SK-N-SH (cell line): ENCODE results near the gene KCNAB3. TPM values are rescaled to one million over a fixed set of nuclear protein-coding genes. Genes with fewer than 3 reads are reported as not detected.

ENCODE experiments used
- CTCF ChIA-PET: fragments of 300-600, 350-600 bp; formaldehyde crosslinking; extraction: SDS; loops from one replicate; lab custom pipeline; 2021; lab: Yijun Ruan, JAX
- POLR2A ChIA-PET: fragments of 350-600 bp; sonication (Branson Sonifier 250); formaldehyde crosslinking; extraction: SDS; loops from one replicate; lab custom pipeline; 2020; ENCODE audit warnings: antibody characterized with exemption, inconsistent platforms; lab: Yijun Ruan, JAX
- DNase-seq: peaks from one replicate; pipeline ENCODE4 v3.0.0; 2012
- H2AFZ ChIP-seq: fragments of 200-600 bp; sonication (generic); 2 replicates; pipeline ENCODE4 v1.8.1; 2016; ENCODE audit warnings: antibody characterized with exemption, mild to moderate bottlenecking, low read depth
- H3F3A ChIP-seq: fragments of 200-600 bp; sonication (generic); replicated peaks from 2 replicates; pipeline ENCODE3; 2016; ENCODE audit warnings: antibody characterized with exemption, mild to moderate bottlenecking; ENCODE audit not compliant: insufficient read depth
- H3K27ac ChIP-seq, 2 experiments: fragments of 200-500 bp in 1 of 2; fragments of 200-600 bp in 1 of 2; sonication (Bioruptor generic) in 1 of 2; sonication (generic), shearing (Covaris generic) in 1 of 2; 2 replicates each; pipeline versions ENCODE4 v1.5.1 to v1.6.1; 2014 to 2016; ENCODE audit warnings: low read depth in 2 of 2, inconsistent platforms in 1 of 2, low read length in 1 of 2, mild to moderate bottlenecking in 1 of 2, mixed read lengths in 1 of 2
- H3K27me3 ChIP-seq: fragments of 200-600 bp; sonication (generic), shearing (Covaris generic); 2 replicates; pipeline ENCODE4 v1.6.1; 2016; ENCODE audit warnings: mixed run types; ENCODE audit not compliant: insufficient read depth
- H3K36me3 ChIP-seq, 2 experiments: fragments of 200-500 bp in 1 of 2; fragments of 200-600 bp in 1 of 2; sonication (Bioruptor generic) in 1 of 2; sonication (generic) in 1 of 2; replicated peaks in 1 of 2; 2 replicates each; pipeline versions ENCODE3 to v1.5.1; 2014 to 2016; ENCODE audit warnings: low read length in 1 of 2, mild to moderate bottlenecking in 1 of 2; ENCODE audit not compliant: insufficient read depth in 2 of 2, control insufficient read depth in 1 of 2
- H3K4me1 ChIP-seq, 2 experiments: fragments of 200-500 bp in 1 of 2; fragments of 200-600 bp in 1 of 2; sonication (Bioruptor generic) in 1 of 2; sonication (generic), shearing (Covaris generic) in 1 of 2; 2 replicates each; pipeline versions ENCODE4 v1.5.1 to v1.6.1; 2014 to 2016; ENCODE audit warnings: low read depth in 1 of 2, low read length in 1 of 2, mixed run types in 1 of 2; ENCODE audit not compliant: insufficient read depth in 2 of 2, control insufficient read depth in 1 of 2
- H3K4me2 ChIP-seq: fragments of 200-600 bp; sonication (generic), shearing (Covaris generic); 2 replicates; pipeline ENCODE4 v1.6.1; 2017; ENCODE audit warnings: mixed run types
- H3K4me3 ChIP-seq, 2 experiments: fragments of 200-500 bp in 1 of 2; fragments of 200-600 bp in 1 of 2; sonication (Bioruptor generic) in 1 of 2; sonication (generic), shearing (Covaris generic) in 1 of 2; 2 replicates each; pipeline versions ENCODE4 v1.5.1 to v1.8.1; 2014 to 2016; ENCODE audit warnings: low read depth in 2 of 2, inconsistent platforms in 1 of 2, low read length in 1 of 2, mild to moderate bottlenecking in 1 of 2, mixed read lengths in 1 of 2, moderate library complexity in 1 of 2
- H3K79me2 ChIP-seq: fragments of 200-600 bp; sonication (generic); 2 replicates; pipeline ENCODE4 v1.8.1; 2017; ENCODE audit warnings: mild to moderate bottlenecking; ENCODE audit not compliant: insufficient read depth
- H3K9ac ChIP-seq: fragments of 200-600 bp; sonication (generic); 2 replicates; pipeline ENCODE4 v1.6.1; 2017; ENCODE audit warnings: mixed run types
- H3K9me2 ChIP-seq: fragments of 200-600 bp; sonication (generic); 2 replicates; pipeline ENCODE4 v1.6.1; 2017; ENCODE audit warnings: mixed run types
- H3K9me3 ChIP-seq: fragments of 200-600 bp; sonication (generic); 2 replicates; pipeline ENCODE4 v1.6.1; 2017; ENCODE audit warnings: mixed run types, mild to moderate bottlenecking, moderate library complexity
- H4K20me1 ChIP-seq: fragments of 200-600 bp; sonication (generic); 2 replicates; pipeline ENCODE4 v1.6.1; 2017; ENCODE audit warnings: mild to moderate bottlenecking, mixed run types; ENCODE audit not compliant: insufficient read depth
- CHD2 ChIP-seq: fragments of 150-350 bp; IDR thresholded peaks from 2 replicates; pipeline ENCODE4 v1.6.1; 2018; ENCODE audit warnings: low read length; ENCODE audit not compliant: partially characterized antibody
- EZH2phosphoT487 ChIP-seq: fragments of 200-600 bp; sonication (generic); IDR thresholded peaks from 2 replicates; pipeline ENCODE4 v1.6.1; 2017; ENCODE audit warnings: low read depth, mixed run types, mild to moderate bottlenecking, antibody characterized with exemption, moderate library complexity, borderline replicate concordance
- FOXM1 ChIP-seq: IDR thresholded peaks from 2 replicates; pipeline ENCODE4 v1.4.0; 2012; ENCODE audit warnings: low read depth, mild to moderate bottlenecking
- GABPA ChIP-seq: IDR thresholded peaks from 2 replicates; pipeline ENCODE4 v1.4.0; 2012; ENCODE audit warnings: low read depth, mild to moderate bottlenecking
- JUND ChIP-seq: IDR thresholded peaks from 2 replicates; pipeline ENCODE4 v1.4.0; 2012
- NFIC ChIP-seq: IDR thresholded peaks from 2 replicates; pipeline ENCODE4 v1.4.0; 2012; ENCODE audit warnings: borderline replicate concordance
- NRF1 ChIP-seq: IDR thresholded peaks from 2 replicates; pipeline ENCODE4 v1.6.1; 2012; ENCODE audit warnings: low read depth, mild to moderate bottlenecking, low read length
- RAD21 ChIP-seq: IDR thresholded peaks from 2 replicates; pipeline ENCODE4 v1.6.1; 2012; ENCODE audit warnings: mild to moderate bottlenecking, low read length
- RCOR1 ChIP-seq: fragments of 150-350 bp; IDR thresholded peaks from 2 replicates; pipeline ENCODE4 v1.6.1; 2017; ENCODE audit warnings: antibody characterized with exemption, low read length
- RFX5 ChIP-seq: IDR thresholded peaks from 2 replicates; pipeline ENCODE4 v1.6.1; 2012; ENCODE audit warnings: mild to moderate bottlenecking, improper control_type of control experiment, low read length
- SMC3 ChIP-seq: IDR thresholded peaks from 2 replicates; pipeline ENCODE4 v1.6.1; 2012; ENCODE audit warnings: low read depth, low read length, improper control_type of control experiment
- TAF1 ChIP-seq: IDR thresholded peaks from 2 replicates; pipeline ENCODE4 v1.6.1; 2012; ENCODE audit warnings: low read depth, mild to moderate bottlenecking, low read length, moderate library complexity, borderline replicate concordance
- TCF12 ChIP-seq: IDR thresholded peaks from 2 replicates; pipeline ENCODE4 v1.4.0; 2012
- TEAD4 ChIP-seq: IDR thresholded peaks from 2 replicates; pipeline ENCODE4 v1.4.0; 2012; ENCODE audit warnings: mild to moderate bottlenecking, borderline replicate concordance; ENCODE audit not compliant: insufficient read depth
- WGBS: methylation state at CpG from one replicate; pipeline ENCODE4 v1.1.6; 2017; ENCODE audit warnings: low lambda C conversion rate; 5-methylcytosine and 5-hydroxymethylcytosine counted together
- polyA plus RNA-seq, 3 experiments: library from polyadenylated mRNA; depleted of rRNA; stranded (reverse); fragments of >200 nt; gene quantifications; 2 replicates each; pipeline ENCODE4 v1.2.3, GENCODE V29; 2012
- TF ChIP-seq, protein P1 (sequence below): fragments of 150-350 bp; IDR thresholded peaks from 2 replicates; pipeline ENCODE4 v1.6.1; 2017; ENCODE audit warnings: antibody characterized with exemption, low read length, low read depth, borderline replicate concordance
- TF ChIP-seq, protein P2 (sequence below): fragments of 150-350 bp; IDR thresholded peaks from 2 replicates; pipeline ENCODE4 v1.6.1; 2016; ENCODE audit warnings: mild to moderate bottlenecking, low read depth, low read length
- TF ChIP-seq, protein P3 (sequence below): IDR thresholded peaks from 2 replicates; pipeline ENCODE4 v1.4.0; 2012; ENCODE audit warnings: low read depth, borderline replicate concordance

Gene KCNAB3
- polyA plus RNA-seq, 1 of the 3 experiments (the other 2 are of a cell fraction), result 4.4 TPM

DNA sequence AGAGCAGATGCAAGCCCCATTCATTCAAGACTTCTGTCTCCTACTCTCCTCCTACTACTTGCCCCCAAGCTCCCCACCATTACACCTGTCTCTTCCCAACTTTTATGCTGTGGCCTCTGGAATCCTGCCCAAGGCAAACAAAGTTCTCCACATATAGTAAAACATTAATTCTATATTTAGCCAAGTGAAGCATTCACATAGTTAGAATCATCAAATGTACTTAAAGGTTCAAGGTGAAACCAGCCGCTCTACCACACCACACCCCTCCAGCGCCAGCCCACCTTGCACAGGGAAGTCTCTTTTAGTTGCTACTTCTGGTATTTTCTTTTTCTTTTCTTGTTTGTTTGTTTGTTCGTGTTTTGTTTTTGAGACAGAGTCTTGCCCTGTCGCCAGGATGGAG lies 47.4 kb upstream of the KCNAB3 start:
- TF ChIP-seq TEAD4 (no peak), JUND (no peak), CHD2 (no peak), RFX5 (no peak), NFIC (no peak), EZH2phosphoT487 (no peak), SMC3 (no peak), FOXM1 (no peak), TCF12 (no peak), NRF1 (no peak)
- TF ChIP-seq, protein P1, sequence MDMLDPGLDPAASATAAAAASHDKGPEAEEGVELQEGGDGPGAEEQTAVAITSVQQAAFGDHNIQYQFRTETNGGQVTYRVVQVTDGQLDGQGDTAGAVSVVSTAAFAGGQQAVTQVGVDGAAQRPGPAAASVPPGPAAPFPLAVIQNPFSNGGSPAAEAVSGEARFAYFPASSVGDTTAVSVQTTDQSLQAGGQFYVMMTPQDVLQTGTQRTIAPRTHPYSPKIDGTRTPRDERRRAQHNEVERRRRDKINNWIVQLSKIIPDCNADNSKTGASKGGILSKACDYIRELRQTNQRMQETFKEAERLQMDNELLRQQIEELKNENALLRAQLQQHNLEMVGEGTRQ, result no peak
- TF ChIP-seq, protein P2, sequence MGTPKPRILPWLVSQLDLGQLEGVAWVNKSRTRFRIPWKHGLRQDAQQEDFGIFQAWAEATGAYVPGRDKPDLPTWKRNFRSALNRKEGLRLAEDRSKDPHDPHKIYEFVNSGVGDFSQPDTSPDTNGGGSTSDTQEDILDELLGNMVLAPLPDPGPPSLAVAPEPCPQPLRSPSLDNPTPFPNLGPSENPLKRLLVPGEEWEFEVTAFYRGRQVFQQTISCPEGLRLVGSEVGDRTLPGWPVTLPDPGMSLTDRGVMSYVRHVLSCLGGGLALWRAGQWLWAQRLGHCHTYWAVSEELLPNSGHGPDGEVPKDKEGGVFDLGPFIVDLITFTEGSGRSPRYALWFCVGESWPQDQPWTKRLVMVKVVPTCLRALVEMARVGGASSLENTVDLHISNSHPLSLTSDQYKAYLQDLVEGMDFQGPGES, result no peak
- TF ChIP-seq, protein P3, sequence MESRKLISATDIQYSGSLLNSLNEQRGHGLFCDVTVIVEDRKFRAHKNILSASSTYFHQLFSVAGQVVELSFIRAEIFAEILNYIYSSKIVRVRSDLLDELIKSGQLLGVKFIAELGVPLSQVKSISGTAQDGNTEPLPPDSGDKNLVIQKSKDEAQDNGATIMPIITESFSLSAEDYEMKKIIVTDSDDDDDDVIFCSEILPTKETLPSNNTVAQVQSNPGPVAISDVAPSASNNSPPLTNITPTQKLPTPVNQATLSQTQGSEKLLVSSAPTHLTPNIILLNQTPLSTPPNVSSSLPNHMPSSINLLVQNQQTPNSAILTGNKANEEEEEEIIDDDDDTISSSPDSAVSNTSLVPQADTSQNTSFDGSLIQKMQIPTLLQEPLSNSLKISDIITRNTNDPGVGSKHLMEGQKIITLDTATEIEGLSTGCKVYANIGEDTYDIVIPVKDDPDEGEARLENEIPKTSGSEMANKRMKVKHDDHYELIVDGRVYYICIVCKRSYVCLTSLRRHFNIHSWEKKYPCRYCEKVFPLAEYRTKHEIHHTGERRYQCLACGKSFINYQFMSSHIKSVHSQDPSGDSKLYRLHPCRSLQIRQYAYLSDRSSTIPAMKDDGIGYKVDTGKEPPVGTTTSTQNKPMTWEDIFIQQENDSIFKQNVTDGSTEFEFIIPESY, result no peak
- Histone ChIP-seq H3K9ac (no peak overlapping the region), H3K4me2 (no peak overlapping the region), H3K4me1 (no peaks in the 10 kb centered on the region), H3K36me3 (no peaks in the 10 kb centered on the region), H3K9me2 (no peaks in the 10 kb centered on the region), H2AFZ (no peak overlapping the region), H3K4me3 (no peak overlapping the region), H3K27ac (no peak overlapping the region), H3K27me3 (no peaks in the 10 kb centered on the region), H3F3A (peaks cover 5% of the 10 kb centered on the region), H3K79me2 (no peaks in the 10 kb centered on the region), H3K9me3 (no peaks in the 10 kb centered on the region; the same call in 1 of the 2 replicates), H4K20me1 (no peaks in the 10 kb centered on the region)
- CTCF ChIA-PET, result interaction anchor here (1.1 to 8.0 kb wide), 2 partner anchors 12 to 77 kb away, joined by 3 to 47 read pairs; no protein-coding TSS in a partner anchor
- no peak for DNase-seq
- POLR2A ChIA-PET, result no interaction called here
- 80% methylated on average over 4 of the region's 4 CpGs for WGBS

DNA sequence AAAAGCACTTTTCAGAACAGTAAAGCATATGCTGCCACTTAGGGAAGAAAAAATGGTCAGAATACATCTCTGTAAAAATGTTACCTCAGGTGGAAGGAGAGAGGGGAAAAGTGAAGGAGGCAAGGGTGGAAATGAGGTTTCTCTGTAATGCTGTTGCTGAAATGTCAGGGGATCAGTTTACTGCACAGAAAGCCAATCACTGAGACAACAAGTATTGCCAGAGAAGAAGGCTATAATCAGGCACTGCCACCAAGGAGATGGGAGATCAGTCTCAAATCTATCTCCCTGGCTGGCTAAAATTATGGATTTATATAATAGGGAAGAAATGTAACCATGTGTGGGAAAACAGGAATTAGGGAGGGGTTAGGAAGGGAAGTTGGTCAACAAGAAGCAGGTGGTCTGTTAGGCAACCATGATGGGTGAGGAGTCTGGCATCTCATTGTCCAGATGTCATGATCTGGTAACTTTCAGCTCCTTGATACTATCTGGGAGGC lies 45.0 kb upstream of the KCNAB3 start:
- Histone ChIP-seq H3K9ac (no peak overlapping the region), H3K27ac (no peak overlapping the region), H3F3A (no peaks in the 10 kb centered on the region), H3K4me3 (no peak overlapping the region), H3K9me3 (no peaks in the 10 kb centered on the region; the same call in 1 of the 2 replicates), H4K20me1 (no peaks in the 10 kb centered on the region), H3K27me3 (no peaks in the 10 kb centered on the region), H2AFZ (no peak overlapping the region), H3K9me2 (no peaks in the 10 kb centered on the region), H3K36me3 (no peaks in the 10 kb centered on the region), H3K4me2 (no peak overlapping the region), H3K79me2 (no peaks in the 10 kb centered on the region), H3K4me1 (no peaks in the 10 kb centered on the region)
- no peak for TF ChIP-seq GABPA
- no peak for TF ChIP-seq TCF12
- TF ChIP-seq SMC3, result no peak
- TF ChIP-seq TEAD4, result no peak
- no peak for TF ChIP-seq FOXM1
- TF ChIP-seq NFIC, result no peak
- TF ChIP-seq RAD21, result no peak
- no peak for TF ChIP-seq RCOR1
- no peak for TF ChIP-seq TAF1
- no peak for TF ChIP-seq CHD2
- POLR2A ChIA-PET, result no interaction called here
- CTCF ChIA-PET, result interaction anchor here (1.0 to 8.0 kb wide), 3 partner anchors 8 to 35 kb away, joined by 3 to 47 read pairs (median 5); no protein-coding TSS in a partner anchor
- no peak for DNase-seq
